Measurements from ENCODE around the gene IP6K3. TPM values are rescaled to one million over a fixed set of nuclear protein-coding genes. Genes with fewer than 3 reads are reported as not detected.

Gene IP6K3
- polyA plus RNA-seq, 6 donors from 2014 or later = not detected

- DNase-seq (peak; percentile 50), ATAC-seq (ENCODE audit: low read depth in 2 of 2) (peak in 1 of 2 donors; percentile 7)
- H3K27ac Mint-ChIP-seq = peak overlapping the region; percentile 94 to 98 (median 96)
- no peaks in the 10 kb centered on the region for H3K27me3 Mint-ChIP-seq
- H3K4me1 Mint-ChIP-seq = peaks cover 49 to 79% (median 72%) of the 10 kb centered on the region in 3 donors
- H3K4me3 Mint-ChIP-seq = peak overlapping the region; percentile 0 to 89 (median 72)
- H3K9me3 Mint-ChIP-seq = no peaks in the 10 kb centered on the region
- peaks cover 4 to 12% of the 10 kb centered on the region in 2 donors for H3K36me3 Mint-ChIP-seq
Measured at GRCh38 chr6:33694401-33694931, 52.2 kb downstream of the IP6K3 start.

- Mint-ChIP-seq H3K36me3 (peaks cover 9 to 22% of the 10 kb centered on the region in 2 donors), H3K4me1 (peaks cover 51 to 69% (median 63%) of the 10 kb centered on the region in 3 donors), H3K9me3 (no peaks in the 10 kb centered on the region), H3K27ac (peak overlapping the region; percentile 94 to 99 (median 98)), H3K27me3 (no peaks in the 10 kb centered on the region), H3K4me3 (peak overlapping the region; percentile 11 to 89 (median 69))
- ATAC-seq (ENCODE audit: low read depth in 2 of 2) = peak; percentile 18 to 32
- peak; percentile 11 for DNase-seq
Measured at GRCh38 chr6:33693186-33694105, 53.3 kb downstream of the IP6K3 start.

GRCh38 chr6:33692760-33693158, 53.9 kb downstream of the IP6K3 start:
- ATAC-seq (ENCODE audit: low read depth in 2 of 2) (peak; percentile 78 to 81), DNase-seq (peak; percentile 84)
- Mint-ChIP-seq H3K27ac (peak overlapping the region; percentile 94 to 99 (median 98)), H3K36me3 (peaks cover 9 to 23% of the 10 kb centered on the region in 2 donors), H3K4me1 (peaks cover 51 to 62% (median 57%) of the 10 kb centered on the region in 3 donors), H3K27me3 (no peaks in the 10 kb centered on the region), H3K4me3 (peak overlapping the region; percentile 11 to 84 (median 74)), H3K9me3 (no peaks in the 10 kb centered on the region)

GRCh38 chr6:33692078-33692759, 54.5 kb downstream of the IP6K3 start:
- Mint-ChIP-seq H3K36me3 (peaks cover 9 to 23% of the 10 kb centered on the region in 2 donors), H3K27ac (peak overlapping the region; percentile 94 to 99 (median 98)), H3K27me3 (no peaks in the 10 kb centered on the region), H3K4me3 (peak overlapping the region in 7 of 8 donors; percentile 44 to 84 (median 73)), H3K9me3 (no peaks in the 10 kb centered on the region), H3K4me1 (peaks cover 46 to 57% (median 52%) of the 10 kb centered on the region in 3 donors)
- DNase-seq (no peak), ATAC-seq (ENCODE audit: low read depth in 2 of 2) (no peak)

DNA sequence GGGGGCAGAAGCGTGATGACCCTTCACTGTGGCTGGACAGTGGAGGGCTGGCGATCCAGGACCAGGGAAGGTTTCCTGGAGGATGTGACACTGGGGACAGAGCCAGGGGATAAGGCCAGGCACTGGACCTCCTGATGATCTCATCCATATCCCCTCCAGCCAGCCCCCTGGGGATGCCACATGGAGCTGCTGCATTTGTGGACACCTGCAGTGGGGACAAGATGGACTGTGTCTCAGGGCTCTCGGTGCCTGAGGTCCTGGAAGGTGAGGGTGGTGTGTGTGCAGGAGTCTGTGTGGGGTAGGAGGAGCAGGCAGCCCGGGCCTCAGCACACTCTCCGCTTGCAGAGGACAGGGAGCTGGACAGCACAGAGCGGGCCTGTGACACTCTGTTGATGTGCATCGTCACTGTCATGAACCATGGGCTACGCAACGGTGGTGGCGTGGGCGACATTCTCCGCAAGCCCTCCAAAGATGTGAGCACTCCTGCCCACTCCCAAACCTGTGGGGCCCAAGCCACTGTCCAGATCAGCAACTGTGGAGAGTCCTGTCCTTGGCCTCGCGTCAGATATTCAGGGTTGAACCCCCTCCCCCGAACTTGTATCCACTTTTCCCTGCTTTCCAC, 55.1 kb downstream of the IP6K3 start:
- no peaks in the 10 kb centered on the region for H3K9me3 Mint-ChIP-seq
- peak overlapping the region; percentile 76 to 99 (median 95) for H3K27ac Mint-ChIP-seq
- peaks cover 39 to 50% (median 45%) of the 10 kb centered on the region in 3 donors for H3K4me1 Mint-ChIP-seq
- peak overlapping the region in 2 of 8 donors; percentile 41 to 62 for H3K4me3 Mint-ChIP-seq
- DNase-seq (no peak), ATAC-seq (ENCODE audit: low read depth in 2 of 2) (no peak)
- H3K27me3 Mint-ChIP-seq = no peaks in the 10 kb centered on the region
- H3K36me3 Mint-ChIP-seq = peaks cover 9 to 28% of the 10 kb centered on the region in 2 donors

DNA sequence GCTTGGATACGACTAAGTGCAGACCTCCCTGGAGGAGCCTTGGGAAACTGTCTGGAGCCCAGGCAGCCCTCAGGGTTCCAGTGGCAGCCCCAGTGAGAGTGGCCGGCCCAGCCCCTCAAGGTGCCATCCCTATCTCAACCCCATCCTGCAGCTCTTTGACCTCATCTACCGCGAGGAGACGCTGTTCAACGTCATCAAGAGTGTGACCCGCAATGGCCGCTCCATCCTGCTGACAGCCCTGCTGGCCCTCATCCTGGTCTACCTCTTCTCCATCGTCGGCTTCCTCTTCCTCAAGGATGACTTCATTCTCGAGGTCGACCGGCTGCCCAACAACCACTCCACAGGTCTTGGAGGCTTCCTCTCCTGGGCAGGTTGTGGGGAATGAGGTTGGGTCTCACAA, 55.9 kb downstream of the IP6K3 start:
- H3K27ac Mint-ChIP-seq = peak overlapping the region in 5 of 6 donors; percentile 27 to 99 (median 47)
- H3K36me3 Mint-ChIP-seq = peaks cover 9 to 37% of the 10 kb centered on the region in 2 donors
- no peaks in the 10 kb centered on the region for H3K27me3 Mint-ChIP-seq
- ATAC-seq (ENCODE audit: low read depth in 2 of 2) = no peak
- DNase-seq = no peak
- no peak overlapping the region for H3K4me3 Mint-ChIP-seq
- no peaks in the 10 kb centered on the region for H3K9me3 Mint-ChIP-seq
- H3K4me1 Mint-ChIP-seq = peaks cover 32 to 42% (median 37%) of the 10 kb centered on the region in 3 donors

DNA sequence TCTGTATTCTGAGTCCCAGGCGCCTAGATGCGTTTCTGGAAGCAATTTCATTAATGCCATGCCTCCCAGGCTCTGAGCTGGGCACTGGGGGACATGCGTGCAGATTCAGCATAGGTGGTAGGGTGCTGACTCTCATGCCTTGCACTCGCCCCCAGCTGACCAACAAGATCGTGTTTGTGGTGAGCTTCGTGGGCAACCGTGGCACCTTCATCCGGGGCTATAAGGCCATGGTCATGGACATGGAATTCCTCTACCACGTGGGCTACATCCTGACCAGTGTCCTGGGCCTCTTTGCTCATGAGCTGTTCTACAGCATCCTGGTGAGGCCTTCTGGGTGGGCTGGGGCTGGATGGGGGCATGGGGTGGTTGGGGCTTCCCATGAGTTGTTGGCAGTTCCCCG, 56.8 kb downstream of the IP6K3 start:
- no peak overlapping the region for H3K4me3 Mint-ChIP-seq
- peaks cover 9 to 42% of the 10 kb centered on the region in 2 donors for H3K36me3 Mint-ChIP-seq
- no peaks in the 10 kb centered on the region for H3K27me3 Mint-ChIP-seq
- H3K27ac Mint-ChIP-seq = peak overlapping the region; percentile 21 to 75 (median 48)
- no peaks in the 10 kb centered on the region for H3K9me3 Mint-ChIP-seq
- peaks cover 25 to 33% (median 28%) of the 10 kb centered on the region in 3 donors for H3K4me1 Mint-ChIP-seq
- ATAC-seq (ENCODE audit: low read depth in 2 of 2) (no peak), DNase-seq (no peak)

DNA sequence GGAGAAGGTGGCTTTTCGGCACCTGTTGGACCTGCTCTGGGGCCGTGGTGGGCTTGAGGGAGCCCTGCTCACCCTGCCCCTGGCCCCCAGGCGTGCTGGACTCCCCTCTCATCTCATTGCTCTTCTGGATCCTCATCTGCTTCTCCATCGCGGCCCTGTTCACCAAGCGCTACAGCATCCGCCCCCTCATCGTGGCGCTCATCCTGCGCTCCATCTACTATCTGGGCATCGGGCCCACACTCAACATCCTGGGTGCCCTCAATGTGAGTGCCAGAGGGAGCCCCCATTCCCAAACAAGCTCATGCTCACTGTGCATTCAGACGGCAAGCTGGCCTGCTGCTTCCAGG, 57.6 kb downstream of the IP6K3 start:
- DNase-seq = no peak
- Mint-ChIP-seq H3K4me3 (no peak overlapping the region), H3K27me3 (no peaks in the 10 kb centered on the region), H3K27ac (peak overlapping the region in 1 of 6 donors; percentile 64), H3K4me1 (peaks cover 17 to 26% (median 21%) of the 10 kb centered on the region in 3 donors), H3K36me3 (peaks cover 9 to 49% of the 10 kb centered on the region in 2 donors), H3K9me3 (no peaks in the 10 kb centered on the region)
- ATAC-seq (ENCODE audit: low read depth in 2 of 2) = no peak

GRCh38 chr6:33688451-33689147, 58.1 kb downstream of the IP6K3 start:
- H3K36me3 Mint-ChIP-seq = peaks cover 9 to 49% of the 10 kb centered on the region in 2 donors
- no peak overlapping the region for H3K4me3 Mint-ChIP-seq
- no peaks in the 10 kb centered on the region for H3K27me3 Mint-ChIP-seq
- peaks cover 15 to 21% (median 15%) of the 10 kb centered on the region in 3 donors for H3K4me1 Mint-ChIP-seq
- no peaks in the 10 kb centered on the region for H3K9me3 Mint-ChIP-seq
- DNase-seq = no peak
- peak overlapping the region in 4 of 6 donors; percentile 15 to 64 (median 40) for H3K27ac Mint-ChIP-seq
- ATAC-seq (ENCODE audit: low read depth in 2 of 2) = no peak

DNA sequence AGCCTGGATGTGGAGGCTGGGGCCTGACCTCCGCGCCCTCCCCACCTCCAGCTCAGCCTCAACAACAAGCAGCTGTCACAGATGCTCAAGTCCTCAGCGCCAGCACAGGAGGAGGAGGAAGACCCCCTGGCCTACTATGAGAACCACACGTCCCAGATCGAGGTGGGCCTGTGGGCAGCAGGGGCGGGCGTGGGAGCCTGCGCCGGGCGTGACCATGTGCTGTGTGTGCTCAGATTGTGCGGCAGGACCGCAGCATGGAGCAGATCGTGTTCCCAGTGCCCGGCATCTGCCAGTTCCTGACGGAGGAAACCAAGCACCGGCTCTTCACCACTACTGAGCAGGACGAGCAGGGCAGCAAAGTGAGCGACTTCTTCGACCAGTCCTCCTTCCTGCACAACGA, 58.7 kb downstream of the IP6K3 start:
- DNase-seq = no peak
- no peak overlapping the region for H3K27ac Mint-ChIP-seq
- H3K27me3 Mint-ChIP-seq = no peaks in the 10 kb centered on the region
- peaks cover 9 to 49% of the 10 kb centered on the region in 2 donors for H3K36me3 Mint-ChIP-seq
- no peak for ATAC-seq (ENCODE audit: low read depth in 2 of 2)
- H3K9me3 Mint-ChIP-seq = no peaks in the 10 kb centered on the region
- H3K4me1 Mint-ChIP-seq = peaks cover 9 to 15% (median 9%) of the 10 kb centered on the region in 3 donors
- no peak overlapping the region for H3K4me3 Mint-ChIP-seq

DNA sequence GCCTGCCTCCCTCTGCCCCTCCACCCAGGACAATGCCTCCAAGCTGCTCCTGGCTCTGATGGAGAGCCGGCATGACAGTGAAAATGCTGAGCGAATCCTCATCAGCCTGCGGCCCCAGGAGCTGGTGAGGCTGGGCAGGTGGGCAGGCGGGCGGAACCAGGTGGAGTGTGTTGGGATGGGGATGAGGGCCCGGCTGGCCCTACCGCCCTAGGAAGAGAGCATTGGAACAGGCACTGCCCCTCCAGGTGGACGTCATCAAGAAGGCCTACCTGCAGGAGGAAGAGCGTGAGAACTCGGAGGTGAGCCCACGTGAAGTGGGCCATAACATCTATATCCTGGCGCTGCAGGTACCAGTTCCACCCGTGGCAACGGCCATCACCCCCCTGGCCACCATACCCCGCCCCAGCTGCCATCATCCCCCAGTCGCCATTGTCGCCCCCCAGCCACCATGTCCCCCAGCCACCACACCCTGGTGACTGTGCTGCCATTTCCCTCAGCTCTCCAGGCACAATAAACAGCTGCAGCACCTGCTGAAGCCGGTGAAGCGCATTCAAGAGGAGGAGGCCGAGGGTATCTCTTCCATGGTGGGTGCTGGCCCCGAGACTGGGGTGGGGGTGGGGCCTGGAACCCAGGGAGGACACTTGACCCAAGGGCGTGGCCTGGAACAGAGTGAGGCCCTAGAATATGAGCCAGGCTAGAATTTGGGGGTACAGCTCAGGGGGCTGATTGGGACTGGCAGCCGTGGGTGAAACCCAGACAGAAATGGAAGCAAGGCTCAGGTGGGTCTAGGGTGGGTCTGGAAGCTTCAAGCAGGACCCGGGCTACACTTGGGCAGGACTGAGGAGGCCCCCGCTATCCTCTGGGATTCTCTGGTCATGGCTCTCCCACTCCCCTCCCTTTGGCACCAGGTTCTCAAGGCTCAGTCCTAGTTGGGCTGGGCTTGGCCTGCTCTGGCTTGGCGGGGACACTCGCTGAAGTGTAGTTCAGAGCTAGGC, 59.4 kb downstream of the IP6K3 start:
- Mint-ChIP-seq H3K27me3 (no peaks in the 10 kb centered on the region), H3K36me3 (peaks cover 9 to 49% of the 10 kb centered on the region in 2 donors), H3K27ac (peak overlapping the region in 1 of 6 donors; percentile 67), H3K9me3 (no peaks in the 10 kb centered on the region), H3K4me1 (peaks cover 2 to 7% (median 3%) of the 10 kb centered on the region in 3 donors), H3K4me3 (no peak overlapping the region)
- ATAC-seq (ENCODE audit: low read depth in 2 of 2) = no peak
- DNase-seq = no peak

All from naive B cell (primary cell).